ENCODE measurements around the gene DENND5A.

Gene DENND5A

GRCh38 chr11:9276571-9276970 is 11.4 kb upstream of the DENND5A start:
- peaks cover 4% of the 10 kb centered on the region for H3K9me3 Mint-ChIP-seq
- DNase-seq, result no peak
- H3K36me3 Mint-ChIP-seq (ENCODE audit: low read depth), result peaks cover 29% of the 10 kb centered on the region
- TF ChIP-seq CTCF (IDR thresholded peaks at IDR 0.05), result no peak
- no peak overlapping the region for H3K4me3 Mint-ChIP-seq
- no peaks in the 10 kb centered on the region for H3K4me1 Mint-ChIP-seq
- no peak overlapping the region for H3K27ac Mint-ChIP-seq
- no peaks in the 10 kb centered on the region for H3K27me3 Mint-ChIP-seq (ENCODE audit: low read depth, poor library complexity)

- Mint-ChIP-seq H3K9me3 (peaks cover 9% of the 10 kb centered on the region), H3K27ac (peak overlapping the region; percentile 54), H3K4me3 (no peak overlapping the region), H3K4me1 (peaks cover 4% of the 10 kb centered on the region), H3K36me3 (ENCODE audit: low read depth) (peaks cover 10% of the 10 kb centered on the region), H3K27me3 (ENCODE audit: low read depth, poor library complexity) (no peaks in the 10 kb centered on the region)
- DNase-seq, result no peak
- TF ChIP-seq CTCF (IDR thresholded peaks at IDR 0.05), result no peak
These were observed 9.5 kb upstream of the DENND5A start for GRCh38 chr11:9274499-9275258.

GRCh38 chr11:9273376-9274336 is 8.5 kb upstream of the DENND5A start:
- H3K4me1 Mint-ChIP-seq, result peaks cover 10% of the 10 kb centered on the region
- peaks cover 10% of the 10 kb centered on the region for H3K36me3 Mint-ChIP-seq (ENCODE audit: low read depth)
- H3K27me3 Mint-ChIP-seq (ENCODE audit: low read depth, poor library complexity), result no peaks in the 10 kb centered on the region
- H3K4me3 Mint-ChIP-seq, result no peak overlapping the region
- TF ChIP-seq CTCF (IDR thresholded peaks at IDR 0.05), result no peak
- H3K27ac Mint-ChIP-seq, result no peak overlapping the region
- H3K9me3 Mint-ChIP-seq, result peaks cover 9% of the 10 kb centered on the region
- no peak for DNase-seq

GRCh38 chr11:9269492-9270013 is 4.4 kb upstream of the DENND5A start:
- TF ChIP-seq CTCF (IDR thresholded peaks at IDR 0.05), result no peak
- no peak for DNase-seq
- H3K4me3 Mint-ChIP-seq, result no peak overlapping the region
- H3K36me3 Mint-ChIP-seq (ENCODE audit: low read depth), result peaks cover under 1% of the 10 kb centered on the region
- H3K9me3 Mint-ChIP-seq, result peaks cover 9% of the 10 kb centered on the region
- H3K27ac Mint-ChIP-seq, result no peak overlapping the region
- H3K4me1 Mint-ChIP-seq, result peaks cover 27% of the 10 kb centered on the region
- H3K27me3 Mint-ChIP-seq (ENCODE audit: low read depth, poor library complexity), result no peaks in the 10 kb centered on the region

- Mint-ChIP-seq H3K27me3 (ENCODE audit: low read depth, poor library complexity) (no peaks in the 10 kb centered on the region), H3K9me3 (peaks cover 9% of the 10 kb centered on the region), H3K4me1 (peaks cover 40% of the 10 kb centered on the region), H3K4me3 (no peak overlapping the region), H3K36me3 (ENCODE audit: low read depth) (peaks cover 9% of the 10 kb centered on the region), H3K27ac (no peak overlapping the region)
- no peak for TF ChIP-seq CTCF (IDR thresholded peaks at IDR 0.05)
- no peak for DNase-seq
These were observed 2.5 kb upstream of the DENND5A start for GRCh38 chr11:9267680-9268079.
